ENCODE data around the gene CPN2.

CPN2 gene

GRCh38 chr3:194351080-194351672 lies at the start of gene CPN2:
Gene CPN2, minus strand, starts transcription at chr3:194351328. Its CDS starts 8,626 bp downstream, at chr3:194342702.
- DNase-seq (ENCODE audit: low read depth in 2 of 2, low spot score in 1 of 2) = no peak

GRCh38 chr3:194399874-194400411 lies 48.8 kb upstream of the CPN2 start:
- no peak for DNase-seq (ENCODE audit: low read depth in 2 of 2, low spot score in 1 of 2)

GRCh38 chr3:194399166-194399565 lies 48.0 kb upstream of the CPN2 start, which contains the start of gene GP5:
Gene GP5, minus strand, starts transcription at chr3:194399266. Its CDS starts 984 bp downstream, at chr3:194398282.
- DNase-seq (ENCODE audit: low read depth in 2 of 2, low spot score in 1 of 2) = no peak

GRCh38 chr3:194397757-194398312 lies 46.7 kb upstream of the CPN2 start:
- DNase-seq (ENCODE audit: low read depth in 2 of 2, low spot score in 1 of 2) = no peak

- no peak for DNase-seq (ENCODE audit: low read depth in 2 of 2, low spot score in 1 of 2)
These were observed 46.0 kb upstream of the CPN2 start for GRCh38 chr3:194396859-194397756.

- no peak for DNase-seq (ENCODE audit: low read depth in 2 of 2, low spot score in 1 of 2)
These were observed 45.4 kb upstream of the CPN2 start for GRCh38 chr3:194396539-194396858.

GRCh38 chr3:194395778-194396538 lies 44.8 kb upstream of the CPN2 start:
- peak in 1 of 2 donors; percentile 20 for DNase-seq (ENCODE audit: low read depth in 2 of 2, low spot score in 1 of 2)

GRCh38 chr3:194395212-194395611 lies 44.1 kb upstream of the CPN2 start:
- DNase-seq (ENCODE audit: low read depth in 2 of 2, low spot score in 1 of 2) = no peak

- DNase-seq (ENCODE audit: low read depth in 2 of 2, low spot score in 1 of 2) = no peak
These were observed 41.4 kb upstream of the CPN2 start for GRCh38 chr3:194392576-194392975.

GRCh38 chr3:194390835-194391234 lies 39.7 kb upstream of the CPN2 start:
- no peak for DNase-seq (ENCODE audit: low read depth in 2 of 2, low spot score in 1 of 2)

GRCh38 chr3:194389269-194389668 lies 38.1 kb upstream of the CPN2 start:
- no peak for DNase-seq (ENCODE audit: low read depth in 2 of 2, low spot score in 1 of 2)

GRCh38 chr3:194387926-194388418 lies 36.8 kb upstream of the CPN2 start:
- DNase-seq (ENCODE audit: low read depth in 2 of 2, low spot score in 1 of 2) = no peak

- no peak for DNase-seq (ENCODE audit: low read depth in 2 of 2, low spot score in 1 of 2)
These were observed 36.1 kb upstream of the CPN2 start for GRCh38 chr3:194387276-194387675.

- no peak for DNase-seq (ENCODE audit: low read depth in 2 of 2, low spot score in 1 of 2)
These were observed 35.5 kb upstream of the CPN2 start for GRCh38 chr3:194386648-194387047.

GRCh38 chr3:194386066-194386465 lies 34.9 kb upstream of the CPN2 start:
- DNase-seq (ENCODE audit: low read depth in 2 of 2, low spot score in 1 of 2) = no peak

GRCh38 chr3:194384569-194385001 lies 33.5 kb upstream of the CPN2 start:
- DNase-seq (ENCODE audit: low read depth in 2 of 2, low spot score in 1 of 2) = no peak

GRCh38 chr3:194384156-194384555 lies 33.0 kb upstream of the CPN2 start:
- no peak for DNase-seq (ENCODE audit: low read depth in 2 of 2, low spot score in 1 of 2)

GRCh38 chr3:194383276-194383940 lies 32.3 kb upstream of the CPN2 start:
- no peak for DNase-seq (ENCODE audit: low read depth in 2 of 2, low spot score in 1 of 2)

GRCh38 chr3:194382892-194383223 lies 31.7 kb upstream of the CPN2 start:
- DNase-seq (ENCODE audit: low read depth in 2 of 2, low spot score in 1 of 2) = no peak

GRCh38 chr3:194382196-194382891 lies 31.2 kb upstream of the CPN2 start:
- no peak for DNase-seq (ENCODE audit: low read depth in 2 of 2, low spot score in 1 of 2)

Measured in stimulated activated CD8-positive, alpha-beta memory T cell treated with anti-CD3 and anti-CD28 coated beads, Interleukin-4, amount 100 ng/mL, for 1 hour (primary cell).